HG02840 (cell line): ENCODE results near the gene AP5M1.
"Not testable (repeated sequence)": the region's sequence is repeated elsewhere in the genome, so short reads cannot be mapped to it uniquely, and the experiment has no call there.

ENCODE experiments used
- ATAC-seq: cut with Tn5 transposase; IDR thresholded peaks from one replicate; pipeline ENCODE4 v1.9.1; 2021; ENCODE audit warnings: mild to moderate bottlenecking, moderate library complexity, moderate number of reproducible peaks; ENCODE audit not compliant: unreplicated experiment, low FRiP score

AP5M1 gene

GRCh38 chr14:57268161-57269069 is at the start of gene AP5M1, which contains the start of gene EXOC5:
TSS of gene AP5M1 (plus strand) at chr14:57268971. CDS start at chr14:57269315, 344 bp downstream.
TSS of gene EXOC5 (minus strand) at chr14:57268905. CDS start at chr14:57268648, 257 bp downstream.
- peak; percentile 91 for ATAC-seq

DNA sequence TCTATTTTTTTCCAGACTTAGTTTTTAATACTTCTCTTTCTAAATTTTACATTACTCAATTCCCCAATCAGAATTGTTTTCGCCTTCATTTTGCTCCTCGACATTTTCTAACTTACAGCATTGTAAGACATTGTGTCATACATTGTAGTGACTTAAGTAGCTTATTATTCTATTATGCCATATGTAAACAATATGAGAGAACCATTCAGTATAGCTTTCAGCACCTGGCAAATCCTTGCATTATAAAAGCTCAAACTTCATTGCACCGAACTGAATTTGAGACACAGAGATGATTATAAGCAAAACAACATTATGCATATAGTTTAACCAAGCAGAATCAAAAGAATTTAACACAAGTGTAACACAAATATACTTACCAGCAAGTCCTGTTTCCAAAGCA is 46.8 kb upstream of the AP5M1 start:
- no peak for ATAC-seq

GRCh38 chr14:57227083-57227482 is 41.7 kb upstream of the AP5M1 start:
- ATAC-seq, result no peak

DNA sequence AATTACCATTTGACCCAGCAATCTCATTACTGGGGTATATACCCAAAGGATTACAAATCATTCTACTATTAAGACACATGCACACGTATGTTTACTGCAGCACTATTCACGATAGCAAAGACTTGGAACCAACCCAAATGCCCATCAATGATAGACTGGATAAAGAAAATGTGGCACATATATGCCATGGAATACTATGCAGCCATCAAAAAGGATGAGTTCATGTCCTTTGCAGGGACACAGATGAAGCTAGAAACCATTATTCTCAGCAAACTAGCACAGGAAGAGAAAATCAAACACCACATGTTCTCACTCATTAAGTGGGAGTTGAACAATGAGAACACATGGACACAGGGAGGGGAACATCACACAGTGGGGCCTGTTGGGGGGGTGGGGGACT is 40.5 kb upstream of the AP5M1 start:
- not testable (repeated sequence) for ATAC-seq

DNA sequence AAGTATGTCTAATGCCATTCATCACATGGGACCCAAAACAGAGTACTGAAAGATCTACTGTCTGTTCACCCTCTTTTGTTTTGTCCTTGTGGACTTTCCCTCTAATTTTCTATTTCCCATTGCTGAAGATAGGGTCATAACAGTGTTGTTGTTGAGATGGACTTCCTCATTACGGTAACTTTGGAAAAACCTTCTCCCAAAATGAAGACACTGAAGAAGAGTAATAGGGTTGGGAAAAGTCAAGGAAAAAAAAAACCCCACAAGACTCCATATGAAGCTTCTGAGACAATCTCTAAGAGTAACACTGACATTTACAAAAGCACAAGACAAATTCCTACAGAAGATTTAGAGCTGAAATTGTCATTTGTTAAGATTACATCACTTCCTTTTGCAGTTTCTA is 36.8 kb upstream of the AP5M1 start:
- no peak for ATAC-seq

DNA sequence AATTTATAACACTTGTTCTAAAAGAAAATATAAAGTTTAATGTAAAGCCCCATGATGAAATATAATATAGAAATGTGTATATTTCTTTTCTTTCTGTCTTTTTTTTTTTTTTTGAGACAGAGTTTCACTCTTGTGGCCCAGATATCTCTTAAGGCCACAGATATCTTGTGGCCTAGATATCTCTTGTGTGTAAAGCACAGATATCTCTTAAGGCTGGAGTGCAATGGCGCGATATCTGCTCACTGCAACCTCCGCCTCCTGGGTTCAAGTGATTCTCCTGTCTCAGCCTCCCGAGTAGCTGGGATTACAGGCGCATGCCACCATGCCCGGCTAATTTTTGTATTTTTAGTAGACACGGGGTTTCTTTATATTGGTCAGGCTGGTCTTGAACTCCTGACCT is 28.7 kb upstream of the AP5M1 start:
- ATAC-seq, result not testable (repeated sequence)

DNA sequence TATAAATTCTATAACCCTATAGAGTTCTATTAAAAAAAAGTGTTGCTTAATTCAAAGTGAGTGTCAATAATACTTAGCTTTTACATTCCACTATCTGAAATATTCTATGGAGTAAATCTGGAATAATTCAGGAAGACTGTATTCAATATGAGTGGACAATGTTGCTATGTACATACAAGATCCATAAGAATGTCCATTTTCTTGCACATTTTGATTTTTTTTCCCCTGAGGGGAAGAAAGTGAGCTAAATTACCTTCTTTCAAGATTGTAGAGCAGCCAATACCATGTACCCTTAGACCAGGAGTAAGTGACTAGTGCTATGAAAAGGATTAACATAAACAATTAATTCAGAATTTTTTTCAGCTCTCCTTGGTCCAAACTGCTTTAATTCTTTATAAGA is 25.5 kb upstream of the AP5M1 start:
- no peak for ATAC-seq

GRCh38 chr14:57244106-57244505 is 24.7 kb upstream of the AP5M1 start:
- ATAC-seq, result no peak

GRCh38 chr14:57245941-57246340 is 22.8 kb upstream of the AP5M1 start:
- ATAC-seq, result no peak

DNA sequence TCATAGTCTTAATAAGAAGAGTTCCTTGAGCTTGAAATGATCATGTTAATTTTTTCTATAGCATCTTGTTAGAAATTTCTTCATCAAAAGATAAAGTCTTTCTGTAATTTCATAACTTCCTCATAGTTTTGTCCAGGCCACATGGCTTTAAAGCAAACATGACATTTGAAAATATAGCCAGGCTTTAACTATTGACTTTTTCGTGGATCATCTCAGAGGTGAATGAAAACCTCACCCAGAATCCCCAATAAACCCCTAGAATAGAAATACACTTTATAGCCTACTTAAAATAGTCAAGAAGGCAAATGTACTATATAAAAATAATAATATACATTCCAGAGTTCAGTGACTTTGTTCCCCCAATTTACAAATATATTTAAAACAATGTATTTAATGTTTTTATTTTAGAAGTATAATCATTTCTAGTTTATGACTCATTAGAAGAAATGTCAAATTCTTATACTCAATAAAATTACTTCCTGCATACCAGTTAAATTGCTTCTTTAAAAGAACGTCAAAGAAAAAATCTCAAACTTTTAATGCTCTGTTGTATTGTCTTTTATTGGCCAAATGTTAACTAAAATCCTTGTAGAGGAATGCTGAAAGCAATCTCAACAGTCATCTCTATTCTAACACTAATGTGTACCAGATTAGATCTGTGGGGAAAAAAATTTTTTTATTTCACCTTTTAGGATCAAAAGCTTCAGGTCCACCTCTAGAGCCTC is 21.7 kb upstream of the AP5M1 start:
- no peak for ATAC-seq

DNA sequence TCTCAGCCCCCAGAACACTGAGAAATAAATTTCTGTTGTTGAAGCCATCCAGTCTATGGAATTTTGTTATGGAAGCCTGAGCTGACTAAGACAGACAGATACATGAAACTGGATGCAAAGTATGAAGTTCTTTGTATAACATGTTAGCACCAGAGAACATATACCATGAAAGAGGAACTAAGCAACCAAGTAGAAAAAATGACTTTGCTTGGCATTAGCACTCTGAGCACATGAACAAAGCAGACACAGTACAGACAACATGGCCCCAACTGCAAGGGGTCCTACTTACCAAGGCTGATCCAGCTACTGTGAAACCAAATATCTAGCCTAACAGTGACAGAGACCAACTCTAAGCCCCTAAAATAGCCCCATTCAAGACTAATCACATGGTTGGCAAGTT is 13.9 kb upstream of the AP5M1 start:
- ATAC-seq, result no peak

DNA sequence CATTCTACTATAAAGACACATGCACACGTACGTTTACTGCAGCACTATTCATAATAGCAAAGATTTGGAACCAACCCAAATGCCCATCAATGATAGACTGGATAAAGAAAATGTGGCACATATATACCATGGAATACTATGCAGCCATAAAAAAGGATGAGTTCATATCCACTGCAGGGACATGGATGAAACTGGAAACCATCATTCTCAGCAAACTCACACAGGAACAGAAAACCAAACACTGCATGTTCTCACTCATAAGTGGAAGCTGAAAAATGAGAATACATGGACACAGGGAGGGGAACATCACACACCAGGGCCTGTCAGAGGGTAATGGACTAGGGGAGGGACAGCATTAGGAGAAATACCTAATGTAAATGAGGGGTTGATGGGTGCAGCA is 10.6 kb upstream of the AP5M1 start:
- ATAC-seq, result not testable (repeated sequence)

DNA sequence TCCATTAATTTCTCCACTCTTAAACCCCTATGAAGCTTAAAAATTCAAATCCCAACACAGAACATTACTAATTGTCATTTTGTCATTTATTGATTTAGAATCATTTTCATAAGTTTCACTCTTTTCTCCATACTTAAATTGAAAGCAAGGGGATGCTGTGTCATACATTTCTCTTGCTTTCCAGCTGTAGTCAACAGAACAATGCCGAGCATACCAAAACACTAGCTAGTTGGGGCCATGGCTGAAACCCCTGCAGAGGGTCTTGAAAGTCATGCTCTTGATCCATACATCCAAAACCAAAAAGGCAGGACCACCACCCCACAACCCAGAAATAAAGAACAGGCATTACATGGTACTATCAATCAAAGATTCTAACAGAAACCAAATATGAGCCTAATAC is 9.1 kb upstream of the AP5M1 start:
- no peak for ATAC-seq

- no peak for ATAC-seq
Observed at GRCh38 chr14:57261604-57262003, 7.2 kb upstream of the AP5M1 start.

DNA sequence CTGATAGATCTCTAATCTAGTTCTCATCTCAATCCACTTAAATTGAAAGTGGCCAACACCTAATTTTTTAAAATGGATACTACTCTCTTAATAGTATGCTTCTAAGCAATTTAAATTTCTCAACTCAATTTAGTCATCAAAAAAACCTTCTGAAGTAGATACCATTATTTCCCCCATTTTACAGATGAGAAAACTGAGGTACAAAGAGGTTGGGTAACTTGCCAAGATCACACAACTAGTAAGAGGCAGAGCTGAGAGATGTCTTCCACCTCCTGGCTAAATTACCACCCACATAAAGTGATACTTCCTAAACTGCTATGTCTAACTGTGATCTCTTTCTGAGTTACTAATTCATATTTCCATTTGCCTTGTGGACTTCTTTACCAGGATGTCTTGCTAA is 6.7 kb upstream of the AP5M1 start:
- no peak for ATAC-seq

DNA sequence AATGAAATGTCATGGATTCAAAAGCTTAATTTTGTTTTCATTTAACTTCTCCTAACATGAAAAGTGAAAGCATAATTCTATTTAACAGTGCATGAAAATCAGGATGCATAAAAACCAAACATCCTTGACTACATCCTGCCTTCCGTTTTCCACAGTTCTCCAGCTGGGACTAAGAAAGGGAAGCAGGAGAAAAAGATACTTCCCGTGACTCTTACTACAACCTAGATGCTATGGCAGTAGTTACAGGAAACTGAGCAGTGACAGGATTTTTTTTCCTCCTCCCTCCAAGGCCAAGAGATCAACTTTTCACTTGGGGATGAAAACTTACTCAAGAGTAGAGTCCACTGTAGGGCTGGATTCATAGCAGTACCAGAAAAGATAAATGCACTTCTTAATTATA is 2.7 kb upstream of the AP5M1 start:
- ATAC-seq, result no peak

DNA sequence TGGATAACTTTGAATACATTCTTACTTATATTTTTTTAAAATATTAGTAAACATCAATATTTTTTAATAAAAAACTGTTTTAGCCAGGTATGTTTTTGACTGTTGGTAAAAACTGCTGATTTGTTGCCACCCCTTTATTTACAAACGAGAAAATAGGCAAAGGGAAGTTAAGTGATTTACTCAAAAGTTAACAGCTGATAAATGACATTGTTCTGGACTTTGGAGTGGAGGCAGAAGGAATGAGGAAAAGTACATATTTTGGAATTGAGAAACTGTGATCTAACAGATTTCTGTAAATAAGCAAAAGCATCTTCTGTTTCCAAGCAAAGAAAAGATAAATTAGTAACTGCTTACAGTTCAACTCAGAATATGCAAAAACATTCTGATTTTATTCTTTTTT is 4.5 kb downstream of the AP5M1 start:
- ATAC-seq, result no peak

DNA sequence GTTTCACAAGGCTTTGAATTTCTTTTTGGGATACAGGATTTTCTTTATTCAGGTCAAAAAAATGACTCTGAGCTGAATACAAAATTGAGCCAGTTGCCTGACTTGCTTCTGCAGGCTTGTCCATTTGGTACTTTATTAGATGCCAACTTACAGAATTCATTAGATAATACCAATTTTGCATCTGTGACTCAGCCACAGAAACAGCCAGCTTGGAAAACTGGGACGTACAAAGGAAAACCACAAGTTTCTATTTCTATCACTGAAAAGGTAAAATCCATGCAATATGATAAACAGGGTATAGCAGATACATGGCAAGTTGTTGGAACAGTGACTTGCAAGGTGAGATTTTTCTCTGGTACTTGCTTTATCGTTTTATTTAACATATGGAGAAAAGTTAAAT is 5.8 kb downstream of the AP5M1 start:
- no peak for ATAC-seq

GRCh38 chr14:57275023-57275664 is 6.4 kb downstream of the AP5M1 start:
- ATAC-seq, result no peak

DNA sequence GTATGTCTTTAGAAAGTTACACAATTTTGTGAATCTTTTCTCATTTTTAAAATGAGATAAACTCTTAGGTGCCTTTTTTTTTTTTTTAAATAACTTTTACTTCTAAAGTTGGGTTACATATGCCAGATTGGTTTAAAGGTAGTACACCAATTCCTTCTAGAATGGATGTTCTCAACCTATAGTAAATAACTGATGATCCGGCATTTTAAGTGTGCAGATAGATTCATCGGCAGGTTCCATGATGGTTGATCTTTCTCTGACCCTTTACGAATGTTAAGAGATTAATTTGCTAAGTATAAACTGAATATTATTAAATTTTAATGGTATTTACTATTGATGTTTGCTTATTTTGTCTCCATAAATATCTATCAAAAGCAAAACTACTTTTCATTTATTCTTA is 8.3 kb downstream of the AP5M1 start:
- no peak for ATAC-seq

- ATAC-seq, result no peak
Observed at GRCh38 chr14:57287745-57288144, 19.0 kb downstream of the AP5M1 start.
